Measurements from ENCODE around the gene TEX35. TPM values are rescaled to one million over a fixed set of nuclear protein-coding genes. Genes with fewer than 3 reads are reported as not detected.

The TEX35 gene
- total RNA-seq, 1 experiment from 2014 or later, result not detected

DNA sequence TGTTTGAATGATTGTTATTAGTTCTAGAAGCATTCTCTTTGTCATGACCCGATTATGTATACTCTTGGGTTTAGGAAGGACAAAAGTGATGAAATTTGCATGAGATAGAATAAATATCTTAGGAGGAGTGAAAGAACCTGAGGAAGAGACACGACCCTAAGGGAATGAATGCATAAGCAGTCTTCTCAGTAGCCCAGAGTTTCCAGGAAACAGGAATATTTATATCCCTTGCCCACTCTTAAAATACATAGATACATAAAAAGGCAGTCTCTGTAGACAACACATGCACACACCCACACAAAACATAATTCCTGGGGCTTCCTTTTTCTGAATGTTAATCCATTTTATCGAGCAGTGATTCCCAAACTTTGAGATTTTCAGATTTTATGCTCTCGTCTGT lies 35.5 kb upstream of the TEX35 start:
- intact Hi-C loops (cut with micrococcal nuclease), result no loop called here
- H3K36me3 ChIP-seq (ENCODE audit: control insufficient read depth in 1 of 2, insufficient read depth in 2 of 2, low read length in 2 of 2), result no peaks in the 10 kb centered on the region
- no TSS peak for BruUV-seq (replicated peaks)

DNA sequence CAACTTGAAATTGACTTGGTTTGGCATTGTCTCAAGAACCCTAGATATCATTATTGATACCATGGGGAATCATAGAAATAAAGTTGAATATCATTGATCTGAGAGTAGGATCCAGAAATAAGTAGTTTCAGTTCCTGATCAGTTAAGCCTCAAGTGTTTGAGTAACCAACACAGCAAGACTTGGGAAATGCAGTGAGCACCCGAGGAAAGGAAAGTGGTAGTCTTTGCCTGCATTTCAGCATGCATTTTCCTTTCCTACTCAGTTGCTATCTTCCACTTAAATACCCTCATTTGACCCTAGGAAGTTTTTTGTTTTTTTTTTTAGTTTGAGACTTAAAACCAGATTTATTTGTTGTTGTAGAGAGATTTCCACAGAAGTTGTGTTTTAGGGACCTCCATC lies 35.1 kb upstream of the TEX35 start:
- H3K36me3 ChIP-seq (ENCODE audit: control insufficient read depth in 1 of 2, insufficient read depth in 2 of 2, low read length in 2 of 2), result no peaks in the 10 kb centered on the region
- DNase-seq (ENCODE audit: low read depth, low spot score) (no peak), ATAC-seq (no peak)

More for the DNA sequence above, 35.5 kb upstream of the TEX35 start:
- no peaks in the 10 kb centered on the region for H3K27me3 ChIP-seq (ENCODE audit: insufficient read depth, low read length)
- no peak overlapping the region for H3K4me2 ChIP-seq (ENCODE audit: low read length)
- H3K9me2 ChIP-seq (ENCODE audit: insufficient read depth), result no peaks in the 10 kb centered on the region
- ChIA-PET POLR2A (no interaction called here), CTCF (no interaction called here), RAD21 (ENCODE audit: low non-redundant PET in 1 of 2, low total read pairs in 2 of 2, uncharacterized antibody in 2 of 2, unreplicated experiment in 2 of 2) (no interaction called here)
- no peak overlapping the region for H3K4me3 ChIP-seq (replicated peaks in 1 of 2; ENCODE audit: low read depth in 1 of 2, low read length in 2 of 2)
- no peak overlapping the region for H2AFZ ChIP-seq (ENCODE audit: low read depth, low read length, poor library complexity, severe bottlenecking)
- DNase-seq (ENCODE audit: low read depth, low spot score) (no peak), ATAC-seq (no peak)
- H3K79me2 ChIP-seq (ENCODE audit: insufficient read depth, low read length), result no peaks in the 10 kb centered on the region
- TF ChIP-seq POLR2AphosphoS5 (IDR thresholded peaks at IDR 0.05; ENCODE audit: low read depth, low read length) (no peak), FOSL1 (IDR thresholded peaks at IDR 0.05; ENCODE audit: low read depth) (no peak), ZNF274 (IDR thresholded peaks at IDR 0.05; ENCODE audit: low read depth, low read length) (no peak)
- no peaks in the 10 kb centered on the region for H3K4me1 ChIP-seq (ENCODE audit: control insufficient read depth in 1 of 2, insufficient read depth in 2 of 2, low read length in 2 of 2)
- H4K20me1 ChIP-seq (ENCODE audit: insufficient read depth), result no peaks in the 10 kb centered on the region
- no peaks in the 10 kb centered on the region for H3K9me3 ChIP-seq (ENCODE audit: control insufficient read depth in 1 of 2, insufficient read depth in 1 of 2, low read depth in 1 of 2, low read length in 2 of 2)
- H3K9ac ChIP-seq (ENCODE audit: low read length), result no peak overlapping the region
- H3K27ac ChIP-seq (ENCODE audit: low read depth, low read length), result no peak overlapping the region

More for the DNA sequence above, 35.1 kb upstream of the TEX35 start:
- Histone ChIP-seq H4K20me1 (ENCODE audit: insufficient read depth) (no peaks in the 10 kb centered on the region), H3K4me2 (ENCODE audit: low read length) (no peak overlapping the region), H3K4me3 (replicated peaks in 1 of 2; ENCODE audit: low read depth in 1 of 2, low read length in 2 of 2) (no peak overlapping the region), H3K79me2 (ENCODE audit: insufficient read depth, low read length) (no peaks in the 10 kb centered on the region), H3K9me3 (ENCODE audit: control insufficient read depth in 1 of 2, insufficient read depth in 1 of 2, low read depth in 1 of 2, low read length in 2 of 2) (no peaks in the 10 kb centered on the region), H3K27me3 (ENCODE audit: insufficient read depth, low read length) (no peaks in the 10 kb centered on the region), H2AFZ (ENCODE audit: low read depth, low read length, poor library complexity, severe bottlenecking) (no peak overlapping the region), H3K4me1 (ENCODE audit: control insufficient read depth in 1 of 2, insufficient read depth in 2 of 2, low read length in 2 of 2) (no peaks in the 10 kb centered on the region), H3K9me2 (ENCODE audit: insufficient read depth) (no peaks in the 10 kb centered on the region), H3K9ac (ENCODE audit: low read length) (no peak overlapping the region), H3K27ac (ENCODE audit: low read depth, low read length) (no peak overlapping the region)
- RAD21 ChIA-PET (ENCODE audit: low non-redundant PET in 1 of 2, low total read pairs in 2 of 2, uncharacterized antibody in 2 of 2, unreplicated experiment in 2 of 2), result no interaction called here
- CTCF ChIA-PET, result no interaction called here
- POLR2A ChIA-PET, result no interaction called here
- TF ChIP-seq YY1 (IDR thresholded peaks at IDR 0.05; ENCODE audit: extremely low read depth, insufficient replicate concordance, low read depth, low read length) (no peak), SP1 (IDR thresholded peaks at IDR 0.05; ENCODE audit: low read depth) (no peak), ZNF274 (IDR thresholded peaks at IDR 0.05; ENCODE audit: low read depth, low read length) (no peak), SRF (IDR thresholded peaks at IDR 0.05; ENCODE audit: low read depth) (no peak), EGR1 (IDR thresholded peaks at IDR 0.05; ENCODE audit: low read depth) (no peak), TCF7L2 (IDR thresholded peaks at IDR 0.05; ENCODE audit: borderline replicate concordance, extremely low read depth, insufficient read depth, insufficient read length) (no peak), JUND (IDR thresholded peaks at IDR 0.05) (no peak), POLR2A (IDR thresholded peaks at IDR 0.05; ENCODE audit: borderline replicate concordance, extremely low read depth, insufficient read depth, insufficient read length) (no peak), FOSL1 (IDR thresholded peaks at IDR 0.05; ENCODE audit: low read depth) (no peak), ELF1 (IDR thresholded peaks at IDR 0.05; ENCODE audit: borderline replicate concordance, low read depth) (no peak), CBX3 (IDR thresholded peaks at IDR 0.05; ENCODE audit: low read depth) (no peak), RAD21 (IDR thresholded peaks at IDR 0.05; ENCODE audit: low read depth) (no peak)
- TF ChIP-seq, protein P1, sequence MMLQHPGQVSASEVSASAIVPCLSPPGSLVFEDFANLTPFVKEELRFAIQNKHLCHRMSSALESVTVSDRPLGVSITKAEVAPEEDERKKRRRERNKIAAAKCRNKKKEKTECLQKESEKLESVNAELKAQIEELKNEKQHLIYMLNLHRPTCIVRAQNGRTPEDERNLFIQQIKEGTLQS (IDR thresholded peaks at IDR 0.05), result no peak
- TF ChIP-seq, protein P2, sequence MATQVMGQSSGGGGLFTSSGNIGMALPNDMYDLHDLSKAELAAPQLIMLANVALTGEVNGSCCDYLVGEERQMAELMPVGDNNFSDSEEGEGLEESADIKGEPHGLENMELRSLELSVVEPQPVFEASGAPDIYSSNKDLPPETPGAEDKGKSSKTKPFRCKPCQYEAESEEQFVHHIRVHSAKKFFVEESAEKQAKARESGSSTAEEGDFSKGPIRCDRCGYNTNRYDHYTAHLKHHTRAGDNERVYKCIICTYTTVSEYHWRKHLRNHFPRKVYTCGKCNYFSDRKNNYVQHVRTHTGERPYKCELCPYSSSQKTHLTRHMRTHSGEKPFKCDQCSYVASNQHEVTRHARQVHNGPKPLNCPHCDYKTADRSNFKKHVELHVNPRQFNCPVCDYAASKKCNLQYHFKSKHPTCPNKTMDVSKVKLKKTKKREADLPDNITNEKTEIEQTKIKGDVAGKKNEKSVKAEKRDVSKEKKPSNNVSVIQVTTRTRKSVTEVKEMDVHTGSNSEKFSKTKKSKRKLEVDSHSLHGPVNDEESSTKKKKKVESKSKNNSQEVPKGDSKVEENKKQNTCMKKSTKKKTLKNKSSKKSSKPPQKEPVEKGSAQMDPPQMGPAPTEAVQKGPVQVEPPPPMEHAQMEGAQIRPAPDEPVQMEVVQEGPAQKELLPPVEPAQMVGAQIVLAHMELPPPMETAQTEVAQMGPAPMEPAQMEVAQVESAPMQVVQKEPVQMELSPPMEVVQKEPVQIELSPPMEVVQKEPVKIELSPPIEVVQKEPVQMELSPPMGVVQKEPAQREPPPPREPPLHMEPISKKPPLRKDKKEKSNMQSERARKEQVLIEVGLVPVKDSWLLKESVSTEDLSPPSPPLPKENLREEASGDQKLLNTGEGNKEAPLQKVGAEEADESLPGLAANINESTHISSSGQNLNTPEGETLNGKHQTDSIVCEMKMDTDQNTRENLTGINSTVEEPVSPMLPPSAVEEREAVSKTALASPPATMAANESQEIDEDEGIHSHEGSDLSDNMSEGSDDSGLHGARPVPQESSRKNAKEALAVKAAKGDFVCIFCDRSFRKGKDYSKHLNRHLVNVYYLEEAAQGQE (IDR thresholded peaks at IDR 0.05; ENCODE audit: low read depth), result no peak
- TF ChIP-seq, protein P3, sequence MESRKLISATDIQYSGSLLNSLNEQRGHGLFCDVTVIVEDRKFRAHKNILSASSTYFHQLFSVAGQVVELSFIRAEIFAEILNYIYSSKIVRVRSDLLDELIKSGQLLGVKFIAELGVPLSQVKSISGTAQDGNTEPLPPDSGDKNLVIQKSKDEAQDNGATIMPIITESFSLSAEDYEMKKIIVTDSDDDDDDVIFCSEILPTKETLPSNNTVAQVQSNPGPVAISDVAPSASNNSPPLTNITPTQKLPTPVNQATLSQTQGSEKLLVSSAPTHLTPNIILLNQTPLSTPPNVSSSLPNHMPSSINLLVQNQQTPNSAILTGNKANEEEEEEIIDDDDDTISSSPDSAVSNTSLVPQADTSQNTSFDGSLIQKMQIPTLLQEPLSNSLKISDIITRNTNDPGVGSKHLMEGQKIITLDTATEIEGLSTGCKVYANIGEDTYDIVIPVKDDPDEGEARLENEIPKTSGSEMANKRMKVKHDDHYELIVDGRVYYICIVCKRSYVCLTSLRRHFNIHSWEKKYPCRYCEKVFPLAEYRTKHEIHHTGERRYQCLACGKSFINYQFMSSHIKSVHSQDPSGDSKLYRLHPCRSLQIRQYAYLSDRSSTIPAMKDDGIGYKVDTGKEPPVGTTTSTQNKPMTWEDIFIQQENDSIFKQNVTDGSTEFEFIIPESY (IDR thresholded peaks at IDR 0.05; ENCODE audit: extremely low read depth, insufficient replicate concordance, low read length), result no peak
- no TSS peak for BruUV-seq (replicated peaks)
- intact Hi-C loops (cut with micrococcal nuclease), result no loop called here
